K562 (cell line): ENCODE data around the gene EFNA5. TPM values are rescaled to one million over a fixed set of nuclear protein-coding genes. Genes with fewer than 3 reads are reported as not detected.

Experiments
- ATAC-seq: fragments of 200-7000 bp; cut with Tn5 transposase; 3 replicates; pipeline ENCODE4 v1.9.1; 2020; ENCODE audit warnings: moderate library complexity
- Bru-seq: library from RNA; stranded (reverse); fragments of 400-500 nt; gene quantifications from one replicate; lab custom pipeline; 2021; lab: Mats Ljungman, UMichigan
- BruChase-seq, 2 experiments: library from RNA; stranded (reverse); fragments of 400-500 nt; gene quantifications; one replicate each; lab custom pipeline; 2021; lab: Mats Ljungman, UMichigan
- BruUV-seq: library from RNA; stranded (reverse); fragments of 400-500 nt; replicated peaks from 2 replicates; lab custom pipeline; 2021; lab: Mats Ljungman, UMichigan
- CTCF ChIA-PET: fragments of 300-600 bp; formaldehyde crosslinking; extraction: SDS; loops from one replicate; lab custom pipeline; 2021; ENCODE audit warnings: low intra/inter-chr PET ratio; lab: Yijun Ruan, JAX
- POLR2A ChIA-PET: fragments of 300-600, 350-650 bp; sonication (Branson Sonifier 250); formaldehyde crosslinking; extraction: SDS; loops from one replicate; lab custom pipeline; 2021; ENCODE audit warnings: antibody characterized with exemption, inconsistent platforms; lab: Yijun Ruan, JAX
- DNase-seq, 4 experiments: peaks; one replicate each; pipeline versions ENCODE4 v3.0.0 to v3.0.0-alpha.2; 2011 to 2018; ENCODE audit warnings: low spot score in 3 of 4, mixed read lengths in 3 of 4; ENCODE audit errors: extremely low read depth in 1 of 4
- FAIRE-seq: peaks from 2 replicates; lab custom pipeline; 2011; peaks lifted over from hg19 to GRCh38; lab: Jason Lieb, UNC
- H2AFZ ChIP-seq: 2 replicates; pipeline ENCODE4 v1.6.0; 2011; ENCODE audit warnings: low read depth, low read length, control low read depth, inconsistent platforms
- H3K27ac ChIP-seq: fragments of 200-600 bp; 3 replicates; pipeline ENCODE4 v1.8.0; 2011; ENCODE audit warnings: low read depth, mild to moderate bottlenecking, control low read depth, inconsistent platforms, low read length, moderate library complexity, mixed read lengths; ENCODE audit errors: extremely low read depth
- H3K27me3 ChIP-seq, 2 experiments: fragments of 300-600 bp in 1 of 2; 2 replicates in 1 of 2; 3 replicates in 1 of 2; pipeline versions ENCODE4 v1.6.0 to v1.8.0; 2011; ENCODE audit warnings: inconsistent platforms in 2 of 2, low read length in 2 of 2, mild to moderate bottlenecking in 1 of 2, mixed read lengths in 1 of 2, moderate library complexity in 1 of 2; ENCODE audit not compliant: control insufficient read depth in 2 of 2, insufficient read depth in 2 of 2
- H3K36me3 ChIP-seq: fragments of 300-600 bp; 3 replicates; pipeline ENCODE4 v1.8.0; 2011; ENCODE audit warnings: mild to moderate bottlenecking, low read length, inconsistent platforms; ENCODE audit not compliant: control insufficient read depth, insufficient read depth
- H3K4me1 ChIP-seq, 2 experiments: fragments of 200-600 bp in 1 of 2; replicated peaks in 1 of 2; 2 replicates in 1 of 2; 3 replicates in 1 of 2; pipeline versions ENCODE4 v1.5.1 to v1.8.0; 2011; ENCODE audit warnings: inconsistent platforms in 2 of 2, low read length in 2 of 2, mild to moderate bottlenecking in 1 of 2, mixed read lengths in 1 of 2, moderate library complexity in 1 of 2; ENCODE audit not compliant: control insufficient read depth in 2 of 2, insufficient read depth in 2 of 2
- H3K4me2 ChIP-seq: 2 replicates; pipeline ENCODE4 v1.6.1; 2011; ENCODE audit warnings: low read length, control low read depth, inconsistent platforms, mixed read lengths; ENCODE audit not compliant: insufficient read depth
- H3K4me3 ChIP-seq: fragments of 200-600 bp; sonication (generic), shearing (Covaris generic); 2 replicates; pipeline ENCODE4 v1.5.1; 2016; ENCODE audit warnings: control low read depth, inconsistent platforms
- H3K79me2 ChIP-seq: fragments of 200-600 bp; 3 replicates; pipeline ENCODE4 v1.8.0; 2011; ENCODE audit warnings: low read length, inconsistent platforms; ENCODE audit not compliant: control insufficient read depth, insufficient read depth
- H3K9ac ChIP-seq, 2 experiments: 2 replicates each; pipeline versions ENCODE4 v1.6.0 to v1.6.1; 2011; ENCODE audit warnings: low read depth in 2 of 2, low read length in 2 of 2, control low read depth in 1 of 2, inconsistent platforms in 1 of 2, mild to moderate bottlenecking in 1 of 2, mixed read lengths in 1 of 2; ENCODE audit not compliant: insufficient read depth in 1 of 2
- H3K9me1 ChIP-seq: one replicate; pipeline ENCODE4 v1.6.0; 2011; ENCODE audit warnings: inconsistent platforms, mild to moderate bottlenecking, low read length, moderate library complexity; ENCODE audit not compliant: control insufficient read depth, insufficient read depth
- H3K9me3 ChIP-seq: replicated peaks from 2 replicates; pipeline ENCODE4 v1.5.1; 2011; ENCODE audit warnings: low read depth, low read length, inconsistent platforms; ENCODE audit not compliant: control insufficient read depth, insufficient read depth
- H4K20me1 ChIP-seq: replicated peaks from 2 replicates; pipeline ENCODE4 v1.6.1; 2011; ENCODE audit warnings: low read length, inconsistent platforms, mixed read lengths; ENCODE audit not compliant: control insufficient read depth, insufficient read depth
- BCOR ChIP-seq: fragments of 450-650 bp; IDR thresholded peaks from 2 replicates; pipeline ENCODE4 v1.6.1; 2016
- BHLHE40 ChIP-seq: IDR thresholded peaks from 2 replicates; pipeline ENCODE4 v1.6.1; 2011; ENCODE audit warnings: low read length, improper control_type of control experiment
- KDM1A ChIP-seq, 2 experiments: fragments of 450-650 bp; IDR thresholded peaks; 2 replicates each; pipeline ENCODE4 v1.6.1; 2016; ENCODE audit warnings: mild to moderate bottlenecking in 2 of 2
- MBD2 ChIP-seq: sonication (generic); IDR thresholded peaks from 2 replicates; pipeline ENCODE4 v1.6.1; 2016; ENCODE audit warnings: low read depth, borderline replicate concordance
- POLR2H ChIP-seq: IDR thresholded peaks from 2 replicates; pipeline ENCODE4 v1.6.1; 2016; ENCODE audit warnings: missing genetic modification characterization, low read depth, mild to moderate bottlenecking, control low read depth, missing compliant biosample characterization, moderate library complexity
- RBM17 ChIP-seq: fragments of 200-400 bp; formaldehyde crosslinking; IDR thresholded peaks from 2 replicates; pipeline ENCODE4 v1.6.1; 2017; ENCODE audit warnings: low read depth, mild to moderate bottlenecking, low read length, borderline replicate concordance
- SMC3 ChIP-seq: conservative IDR thresholded peaks from 2 replicates; pipeline ENCODE4 v1.6.1; 2011; ENCODE audit warnings: low read depth, low read length, improper control_type of control experiment; ENCODE audit not compliant: insufficient read depth
- TCF7 ChIP-seq: sonication (generic); IDR thresholded peaks from 2 replicates; pipeline ENCODE4 v1.6.1; 2016; ENCODE audit warnings: antibody characterized with exemption, borderline replicate concordance
- ZNF668 ChIP-seq: fragments of 250-450 bp; sonication (Bioruptor Pico); IDR thresholded peaks from 2 replicates; pipeline ENCODE4 v1.8.0; 2022; ENCODE audit warnings: mild to moderate bottlenecking, inconsistent platforms
- WGBS: fragments of 100-300 bp; shearing (Covaris generic); methylation state at CpG from one replicate; pipeline ENCODE4 v1.1.6; 2016; ENCODE audit warnings: low coverage, mixed read lengths; ENCODE audit not compliant: insufficient coverage; ENCODE audit errors: missing lambda C conversion rate; 5-methylcytosine and 5-hydroxymethylcytosine counted together
- in situ Hi-C: fragments of 300-500 bp; cut with MboI; formaldehyde crosslinking; loops from 4 replicates; pipeline ENCODE4 v1.15.0; 2018; ENCODE audit warnings: inconsistent platforms, mixed read lengths
- intact Hi-C: fragments of 100-400 bp; cut with micrococcal nuclease; formaldehyde crosslinking; loops from 2 replicates; pipeline ENCODE4 v1.14.2; 2022
- long read RNA-seq, 3 experiments: library from polyadenylated mRNA in 2 of 3; library from RNA in 1 of 3; unstranded in 2 of 3; stranded (forward) in 1 of 3; transcript quantifications; one replicate each; pipeline ENCODE4 v2.0.0, GENCODE V29; 2019 to 2022
- polyA minus RNA-seq, 3 experiments: library from RNA; depleted of rRNA, polyadenylated mRNA; stranded (reverse); fragments of >200 nt; gene quantifications; 2 replicates each; pipeline ENCODE4 v1.2.3, GENCODE V29; 2011
- polyA plus RNA-seq, 8 experiments: library from polyadenylated mRNA; depleted of rRNA in 4 of 8; stranded (reverse) in 5 of 8; unstranded in 3 of 8; fragments of >200 nt; fragmentation: Nextera tagmentation in 2 of 8; fragmentation: Illumina TruSeq in 1 of 8; extraction: Ambion mirVana in 2 of 8; extraction: Trizol in 1 of 8; gene quantifications; 2 replicates each; pipeline versions ENCODE4 v1.2.1 to v1.2.3, GENCODE V29; 2011 to 2014; ENCODE audit warnings: inconsistent platforms in 1 of 8, missing spikeins in 1 of 8
- total RNA-seq, 7 experiments: library from RNA; depleted of rRNA in 6 of 7; stranded (reverse); fragments of >200 nt in 6 of 7; fragmentation: Illumina TruSeq in 2 of 7; extraction: Trizol in 2 of 7; gene quantifications; 2 replicates each; pipeline versions ENCODE4 v1.2.1 to v1.2.3, GENCODE V29; 2011 to 2021; ENCODE audit warnings: low replicate concordance in 1 of 7
- TF ChIP-seq, protein P1 (sequence below): fragments of 250-450 bp; sonication (Bioruptor Pico); IDR thresholded peaks from 2 replicates; pipeline ENCODE4 v1.8.0; 2022; ENCODE audit warnings: moderate library complexity, mild to moderate bottlenecking, inconsistent platforms
- TF ChIP-seq, protein P2 (sequence below): sonication (generic); formaldehyde crosslinking; IDR thresholded peaks from 2 replicates; pipeline ENCODE4 v1.8.0; 2022; ENCODE audit warnings: mild to moderate bottlenecking, missing genetic modification reagents
- TF ChIP-seq, protein P3 (sequence below): fragments of 200-800 bp; sonication (Bioruptor generic); IDR thresholded peaks from 2 replicates; pipeline ENCODE4 v1.6.1; 2016; ENCODE audit warnings: missing genetic modification characterization, missing compliant biosample characterization

EFNA5 gene
- total RNA-seq (2011; cell fraction: chromatin; rRNA removed; ENCODE audit: low replicate concordance) = not detected in 2 replicates
- total RNA-seq (2011; cell fraction: nucleolus; rRNA removed) = not detected in 2 replicates
- total RNA-seq (2011; cell fraction: nucleoplasm; rRNA removed) = not detected in 2 replicates
- not detected in 2 replicates for total RNA-seq (2014; rRNA removed)
- not detected in 2 replicates for total RNA-seq (2014; rRNA removed; fragmentation: Illumina TruSeq; extraction: Trizol)
- not detected in 2 replicates for total RNA-seq (2015; rRNA removed; fragmentation: Illumina TruSeq; extraction: Trizol)
- not detected in 2 replicates for total RNA-seq (2021)
- 0.20 TPM in 1 of 2 replicates, not detected in the other for polyA plus RNA-seq (2011; rRNA removed)
- polyA plus RNA-seq (2011; cell fraction: cytosol; rRNA removed) = not detected in 2 replicates
- polyA plus RNA-seq (2011; cell fraction: nucleus; rRNA removed) = not detected in 2 replicates
- 0.12 and 0.15 TPM in 2 replicates for polyA plus RNA-seq (2012)
- not detected in 2 replicates for polyA plus RNA-seq (2014; fragmentation: Illumina TruSeq; extraction: Trizol)
- not detected for polyA plus RNA-seq (2014; fragmentation: Nextera tagmentation; extraction: Ambion mirVana)
- not detected in 2 replicates for polyA plus RNA-seq (2014; rRNA removed)
- 0.11 TPM in 1 of 2 replicates, not detected in the other for polyA minus RNA-seq (2011; rRNA and poly(A)+ RNA removed)
- polyA minus RNA-seq (2011; cell fraction: cytosol; rRNA and poly(A)+ RNA removed) = not detected in 2 replicates
- polyA minus RNA-seq (2011; cell fraction: nucleus; rRNA and poly(A)+ RNA removed) = not detected in 2 replicates
- Bru-seq, nascent RNA = percentile 16 among the genes with signal in this experiment
- BruChase-seq, experiment 1, labeled RNA remaining after a 2-hour chase = percentile 15 among the genes with signal in this experiment
- percentile 18 among the genes with signal in this experiment for BruChase-seq, experiment 2, labeled RNA remaining after a 6-hour chase
- long read RNA-seq, experiment 1 = 0 reads
- long read RNA-seq, experiment 2 = 0 reads
- long read RNA-seq, experiment 3 = 0 reads

DNA sequence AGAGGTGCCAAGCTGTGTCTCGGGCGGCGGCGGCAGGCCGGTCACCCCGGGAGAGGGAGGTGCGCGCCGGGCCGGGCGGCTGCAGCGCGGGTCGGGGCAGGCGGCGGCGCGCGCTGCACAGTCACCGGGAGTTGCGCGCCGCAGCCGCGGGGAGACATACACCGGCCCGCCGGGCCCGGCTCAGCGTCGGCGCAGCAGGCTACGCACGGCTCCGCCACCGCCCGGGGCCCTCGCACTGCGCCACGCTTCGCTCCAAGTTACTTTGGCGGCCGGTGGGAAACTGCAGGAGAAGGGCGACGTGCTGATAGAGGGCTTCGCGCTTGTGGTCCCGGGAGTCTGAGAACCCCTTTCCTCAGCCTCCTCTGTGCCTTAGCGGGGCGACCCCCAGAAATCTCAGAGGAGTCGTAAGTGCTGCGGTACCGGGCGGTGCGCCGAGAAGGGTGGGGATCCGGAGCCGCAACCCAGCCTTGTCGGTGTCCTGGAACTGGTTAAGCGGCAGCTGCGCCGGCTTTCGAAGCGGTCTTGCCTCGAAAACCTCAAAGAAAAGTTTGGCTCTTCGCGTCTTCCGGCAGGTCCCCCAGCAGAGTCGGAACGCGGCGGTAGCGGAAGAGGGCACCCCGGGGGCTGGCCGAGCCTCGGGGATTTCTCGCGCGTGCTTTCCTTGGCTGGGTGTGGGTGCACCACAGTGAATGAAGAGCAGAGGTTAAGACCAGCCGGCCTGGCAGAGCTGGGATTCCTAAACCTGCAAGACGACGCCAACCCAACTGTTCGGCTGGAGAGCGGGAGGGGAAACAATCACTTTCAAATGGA lies at the start of gene EFNA5:
EFNA5 (minus strand) TSS at position 6 of the 810 bp plus-strand sequence.
- Histone ChIP-seq H3K79me2 (no peaks in the 10 kb centered on the region), H2AFZ (no peak within 1 kb of the TSS), H3K4me3 (no peak within 1 kb of the TSS), H3K9me3 (no peaks in the 10 kb centered on the region), H3K4me2 (no peak within 1 kb of the TSS), H4K20me1 (no peaks in the 10 kb centered on the region), H3K27ac (no peak within 1 kb of the TSS), H3K36me3 (no peaks in the 10 kb centered on the region), H3K9me1 (no peaks in the 10 kb centered on the region), H3K4me1 (peaks cover 0 to 10% of the 10 kb centered on the region in 2 experiments; a peak in 2 of 5 replicates), H3K27me3 (no peaks in the 10 kb centered on the region; a peak in 1 of 5 replicates), H3K9ac (no peak within 1 kb of the TSS)
- FAIRE-seq = no peak
- ATAC-seq = no peak
- BruUV-seq = no TSS peak
- WGBS = 65% methylated on average over 41 of the region's 84 CpGs
- CTCF ChIA-PET = no interaction called here
- DNase-seq = no peak
- POLR2A ChIA-PET = no interaction called here
- intact Hi-C loops (loop anchor here (10.0 kb wide), 2 partner anchors 426 to 674 kb away; no protein-coding TSS in a partner anchor), in situ Hi-C loops (no loop called here)
- TF ChIP-seq SMC3 (no peak), BHLHE40 (no peak), ZNF668 (CRISPR knock-in tag) (no peak), MBD2 (no peak), BCOR (no peak), RBM17 (no peak), KDM1A (IDR thresholded peaks at IDR 0.05) (no peak), POLR2H (tag) (no peak), TCF7 (no peak)
- TF ChIP-seq, protein P1, sequence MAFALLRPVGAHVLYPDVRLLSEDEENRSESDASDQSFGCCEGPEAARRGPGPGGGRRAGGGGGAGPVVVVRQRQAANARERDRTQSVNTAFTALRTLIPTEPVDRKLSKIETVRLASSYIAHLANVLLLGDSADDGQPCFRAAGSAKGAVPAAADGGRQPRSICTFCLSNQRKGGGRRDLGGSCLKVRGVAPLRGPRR (CRISPR knock-in tag) = no peak
- TF ChIP-seq, protein P2, sequence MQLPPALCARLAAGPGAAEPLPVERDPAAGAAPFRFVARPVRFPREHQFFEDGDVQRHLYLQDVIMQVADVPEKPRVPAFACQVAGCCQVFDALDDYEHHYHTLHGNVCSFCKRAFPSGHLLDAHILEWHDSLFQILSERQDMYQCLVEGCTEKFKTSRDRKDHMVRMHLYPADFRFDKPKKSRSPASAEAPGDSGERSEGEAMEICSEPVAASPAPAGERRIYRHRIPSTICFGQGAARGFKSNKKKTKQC (CRISPR knock-in tag) = no peak
- TF ChIP-seq, protein P3, sequence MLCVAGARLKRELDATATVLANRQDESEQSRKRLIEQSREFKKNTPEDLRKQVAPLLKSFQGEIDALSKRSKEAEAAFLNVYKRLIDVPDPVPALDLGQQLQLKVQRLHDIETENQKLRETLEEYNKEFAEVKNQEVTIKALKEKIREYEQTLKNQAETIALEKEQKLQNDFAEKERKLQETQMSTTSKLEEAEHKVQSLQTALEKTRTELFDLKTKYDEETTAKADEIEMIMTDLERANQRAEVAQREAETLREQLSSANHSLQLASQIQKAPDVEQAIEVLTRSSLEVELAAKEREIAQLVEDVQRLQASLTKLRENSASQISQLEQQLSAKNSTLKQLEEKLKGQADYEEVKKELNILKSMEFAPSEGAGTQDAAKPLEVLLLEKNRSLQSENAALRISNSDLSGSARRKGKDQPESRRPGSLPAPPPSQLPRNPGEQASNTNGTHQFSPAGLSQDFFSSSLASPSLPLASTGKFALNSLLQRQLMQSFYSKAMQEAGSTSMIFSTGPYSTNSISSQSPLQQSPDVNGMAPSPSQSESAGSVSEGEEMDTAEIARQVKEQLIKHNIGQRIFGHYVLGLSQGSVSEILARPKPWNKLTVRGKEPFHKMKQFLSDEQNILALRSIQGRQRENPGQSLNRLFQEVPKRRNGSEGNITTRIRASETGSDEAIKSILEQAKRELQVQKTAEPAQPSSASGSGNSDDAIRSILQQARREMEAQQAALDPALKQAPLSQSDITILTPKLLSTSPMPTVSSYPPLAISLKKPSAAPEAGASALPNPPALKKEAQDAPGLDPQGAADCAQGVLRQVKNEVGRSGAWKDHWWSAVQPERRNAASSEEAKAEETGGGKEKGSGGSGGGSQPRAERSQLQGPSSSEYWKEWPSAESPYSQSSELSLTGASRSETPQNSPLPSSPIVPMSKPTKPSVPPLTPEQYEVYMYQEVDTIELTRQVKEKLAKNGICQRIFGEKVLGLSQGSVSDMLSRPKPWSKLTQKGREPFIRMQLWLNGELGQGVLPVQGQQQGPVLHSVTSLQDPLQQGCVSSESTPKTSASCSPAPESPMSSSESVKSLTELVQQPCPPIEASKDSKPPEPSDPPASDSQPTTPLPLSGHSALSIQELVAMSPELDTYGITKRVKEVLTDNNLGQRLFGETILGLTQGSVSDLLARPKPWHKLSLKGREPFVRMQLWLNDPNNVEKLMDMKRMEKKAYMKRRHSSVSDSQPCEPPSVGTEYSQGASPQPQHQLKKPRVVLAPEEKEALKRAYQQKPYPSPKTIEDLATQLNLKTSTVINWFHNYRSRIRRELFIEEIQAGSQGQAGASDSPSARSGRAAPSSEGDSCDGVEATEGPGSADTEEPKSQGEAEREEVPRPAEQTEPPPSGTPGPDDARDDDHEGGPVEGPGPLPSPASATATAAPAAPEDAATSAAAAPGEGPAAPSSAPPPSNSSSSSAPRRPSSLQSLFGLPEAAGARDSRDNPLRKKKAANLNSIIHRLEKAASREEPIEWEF (CRISPR knock-in tag) = no peak
